H9 (cell line): Measurements from ENCODE around the gene HPCAL4. TPM values are rescaled to one million over a fixed set of nuclear protein-coding genes. Genes with fewer than 3 reads are reported as not detected.

Experiments used
- DNase-seq: peaks from one replicate; pipeline ENCODE4 v3.0.0-alpha.2; 2017
- H2AFZ ChIP-seq: one replicate; pipeline ENCODE4 v1.6.1; 2013; ENCODE audit warnings: mild to moderate bottlenecking, low read length, control low read depth, moderate library complexity
- H2AK5ac ChIP-seq: 2 replicates; pipeline ENCODE4 v1.6.1; 2013; ENCODE audit warnings: low read length, control low read depth, mixed read lengths; ENCODE audit not compliant: insufficient read length
- H2BK120ac ChIP-seq: one replicate; pipeline ENCODE4 v1.6.1; 2013; ENCODE audit warnings: low read depth, mild to moderate bottlenecking, low read length, control low read depth, inconsistent platforms; ENCODE audit not compliant: poor library complexity, severe bottlenecking
- H2BK12ac ChIP-seq: 2 replicates; pipeline ENCODE4 v1.6.1; 2013; ENCODE audit warnings: low read length, control low read depth, mixed read lengths, low read depth; ENCODE audit not compliant: insufficient read length
- H2BK15ac ChIP-seq: 2 replicates; pipeline ENCODE4 v1.6.1; 2013; ENCODE audit warnings: low read depth, low read length, control low read depth
- H2BK20ac ChIP-seq: one replicate; pipeline ENCODE4 v1.6.1; 2013; ENCODE audit warnings: low read depth, mild to moderate bottlenecking, low read length, control low read depth, inconsistent platforms; ENCODE audit not compliant: poor library complexity, severe bottlenecking
- H2BK5ac ChIP-seq: 2 replicates; pipeline ENCODE4 v1.6.1; 2013; ENCODE audit warnings: low read length, control low read depth, mixed read lengths; ENCODE audit not compliant: insufficient read length
- H3K14ac ChIP-seq: 2 replicates; pipeline ENCODE4 v1.6.1; 2013; ENCODE audit warnings: low read length, control low read depth; ENCODE audit not compliant: insufficient read depth
- H3K18ac ChIP-seq: 2 replicates; pipeline ENCODE4 v1.6.1; 2013; ENCODE audit warnings: low read depth, mild to moderate bottlenecking, mixed read lengths, low read length, control low read depth; ENCODE audit not compliant: insufficient read length
- H3K23ac ChIP-seq: 2 replicates; pipeline ENCODE4 v1.6.1; 2013; ENCODE audit warnings: low read length, control low read depth, mixed read lengths, low read depth; ENCODE audit not compliant: insufficient read length
- H3K23me2 ChIP-seq: 2 replicates; pipeline ENCODE4 v1.6.1; 2013; ENCODE audit warnings: low read depth, mild to moderate bottlenecking, mixed read lengths, low read length, control low read depth; ENCODE audit not compliant: insufficient read length, poor library complexity, severe bottlenecking
- H3K27ac ChIP-seq: 2 replicates; pipeline ENCODE4 v1.5.1; 2013; ENCODE audit warnings: low read length, control low read depth, mixed read lengths, low read depth; ENCODE audit not compliant: insufficient read length
- H3K27me3 ChIP-seq: 2 replicates; pipeline ENCODE4 v1.6.1; 2013; ENCODE audit warnings: low read length, control low read depth, inconsistent platforms; ENCODE audit not compliant: insufficient read depth
- H3K4ac ChIP-seq: 2 replicates; pipeline ENCODE4 v1.6.1; 2013; ENCODE audit warnings: low read depth, mild to moderate bottlenecking, control low read depth, inconsistent platforms, low read length, moderate library complexity
- H3K4me1 ChIP-seq: 2 replicates; pipeline ENCODE4 v1.6.1; 2013; ENCODE audit warnings: low read length, control low read depth, inconsistent platforms; ENCODE audit not compliant: insufficient read depth
- H3K4me2 ChIP-seq: 2 replicates; pipeline ENCODE4 v1.6.1; 2013; ENCODE audit warnings: low read length, control low read depth, mixed read lengths; ENCODE audit not compliant: insufficient read length, insufficient read depth
- H3K56ac ChIP-seq: 2 replicates; pipeline ENCODE4 v1.6.1; 2013; ENCODE audit warnings: low read depth, mild to moderate bottlenecking, mixed read lengths, low read length, control low read depth; ENCODE audit not compliant: insufficient read length
- H3K79me1 ChIP-seq: 2 replicates; pipeline ENCODE4 v1.6.1; 2013; ENCODE audit warnings: low read depth, mild to moderate bottlenecking, moderate library complexity, low read length, control low read depth, inconsistent platforms; ENCODE audit not compliant: insufficient read depth, poor library complexity, severe bottlenecking
- H3K79me2 ChIP-seq: 2 replicates; pipeline ENCODE4 v1.6.1; 2013; ENCODE audit warnings: low read length, control low read depth, inconsistent platforms; ENCODE audit not compliant: insufficient read depth
- H3K9ac ChIP-seq: 2 replicates; pipeline ENCODE4 v1.6.1; 2013; ENCODE audit warnings: low read length, control low read depth, mixed read lengths; ENCODE audit not compliant: insufficient read length; ENCODE audit errors: extremely low read depth
- H3K9me3 ChIP-seq: one replicate; pipeline ENCODE4 v1.6.1; 2013; ENCODE audit warnings: low read depth, low read length, inconsistent platforms; ENCODE audit not compliant: control insufficient read depth
- H3T11ph ChIP-seq: one replicate; pipeline ENCODE4 v1.6.1; 2013; ENCODE audit warnings: mild to moderate bottlenecking, low read length, control low read depth, inconsistent platforms
- H4K20me1 ChIP-seq: one replicate; pipeline ENCODE4 v1.6.1; 2013; ENCODE audit not compliant: control insufficient read depth, insufficient read length, insufficient read depth
- H4K5ac ChIP-seq: 2 replicates; pipeline ENCODE4 v1.6.1; 2013; ENCODE audit warnings: low read depth, mild to moderate bottlenecking, mixed read lengths, low read length, control low read depth; ENCODE audit not compliant: insufficient read length
- H4K8ac ChIP-seq: replicated peaks from 2 replicates; pipeline ENCODE4 v1.6.1; 2013; ENCODE audit warnings: low read length, control low read depth, mixed read lengths, low read depth; ENCODE audit not compliant: insufficient read length
- H4K91ac ChIP-seq: 2 replicates; pipeline ENCODE4 v1.6.1; 2013; ENCODE audit warnings: low read depth, mild to moderate bottlenecking, moderate library complexity, mixed read lengths, low read length, control low read depth; ENCODE audit not compliant: insufficient read length
- H3K27ac Mint-ChIP-seq, 3 experiments: 2 replicates in 2 of 3; 3 replicates in 1 of 3; pipeline ENCODE4 v1.8.0; 2020 to 2021; ENCODE audit warnings: mixed read lengths in 3 of 3, mild to moderate bottlenecking in 1 of 3, moderate library complexity in 1 of 3
- H3K27me3 Mint-ChIP-seq: 2 replicates; pipeline ENCODE4 v1.8.0; 2021; ENCODE audit warnings: low read depth, mild to moderate bottlenecking, moderate library complexity, mixed read lengths
- H3K36me3 Mint-ChIP-seq, 3 experiments: 2 replicates in 2 of 3; 3 replicates in 1 of 3; pipeline ENCODE4 v1.8.0; 2020 to 2021; ENCODE audit warnings: low read depth in 3 of 3, mixed read lengths in 3 of 3; ENCODE audit not compliant: insufficient read depth in 1 of 3
- H3K4me1 Mint-ChIP-seq, 2 experiments: 2 replicates each; pipeline ENCODE4 v1.8.0; 2020; ENCODE audit warnings: mixed read lengths in 2 of 2
- H3K4me3 Mint-ChIP-seq, 2 experiments: 2 replicates in 1 of 2; 3 replicates in 1 of 2; pipeline ENCODE4 v1.8.0; 2020 to 2021; ENCODE audit warnings: mild to moderate bottlenecking in 2 of 2, mixed read lengths in 2 of 2, moderate library complexity in 1 of 2
- H3K9me3 Mint-ChIP-seq, 2 experiments: 2 replicates in 1 of 2; 3 replicates in 1 of 2; pipeline ENCODE4 v1.8.0; 2020; ENCODE audit warnings: mild to moderate bottlenecking in 2 of 2, mixed read lengths in 2 of 2, moderate library complexity in 1 of 2
- WGBS: extraction: QIAGEN DNeasy Blood & Tissue Kit; methylation state at CpG from one replicate; pipeline ENCODE4 v1.1.7; 2013; ENCODE audit warnings: missing lambda C conversion rate, low lambda C conversion rate, mixed read lengths; ENCODE audit not compliant: insufficient read length; ENCODE audit errors: extremely low coverage; 5-methylcytosine and 5-hydroxymethylcytosine counted together
- total RNA-seq: library from RNA; stranded (reverse); gene quantifications from 2 replicates; pipeline ENCODE4 v1.2.1, GENCODE V29; 2021
- TF ChIP-seq, protein P1 (sequence below): fragments of 200-600 bp; sonication (generic); conservative IDR thresholded peaks from 3 replicates; pipeline ENCODE4 v1.8.0; 2021; ENCODE audit warnings: antibody characterized with exemption, mild to moderate bottlenecking

Gene HPCAL4
- total RNA-seq, 1 experiment from 2014 or later: 0.15 TPM

DNA sequence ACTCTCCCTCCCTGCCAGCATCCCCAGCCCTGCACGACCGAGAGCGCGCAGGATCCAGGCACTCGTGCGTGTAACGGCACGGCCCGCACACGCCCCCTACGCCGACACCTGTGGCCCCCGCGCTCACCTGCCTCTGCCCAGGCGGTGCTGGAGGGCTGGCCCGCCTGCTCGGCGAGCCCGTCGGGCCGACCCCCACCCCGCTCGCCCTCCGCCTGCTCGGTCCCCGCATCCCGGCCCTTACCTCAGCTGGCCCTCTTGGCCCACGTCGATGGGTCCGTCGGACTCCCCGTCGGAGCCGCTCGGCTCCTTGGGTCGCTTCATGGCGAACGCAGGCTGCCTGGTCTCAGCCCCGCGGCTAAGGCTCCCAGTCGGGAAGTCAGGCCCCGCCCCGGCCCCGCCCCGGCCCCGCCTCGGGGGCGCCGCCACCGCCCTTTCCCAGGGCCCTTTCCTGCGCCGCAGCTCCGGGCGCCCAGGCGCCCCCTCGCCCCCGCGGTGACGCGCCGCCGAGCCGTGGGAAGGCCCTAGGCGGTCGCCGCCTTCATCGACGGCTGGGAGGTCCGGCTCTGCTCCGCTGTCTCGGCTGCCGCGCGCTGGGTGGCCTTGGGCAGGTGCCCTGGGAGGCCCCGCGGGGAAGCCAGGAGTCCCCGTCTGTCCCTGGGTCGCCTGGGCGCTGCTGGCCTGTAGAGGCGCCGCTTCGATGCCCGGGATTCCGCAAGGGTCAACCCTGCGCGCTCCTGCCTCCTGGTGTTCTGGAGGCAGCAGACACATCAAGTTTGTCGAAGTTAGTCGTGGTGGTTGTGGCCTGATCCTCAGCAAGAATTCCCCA is 51.7 kb downstream of the HPCAL4 start, which contains the start of gene HEYL:
TSS of gene HEYL (minus strand) at position 339 of the 826 bp plus-strand sequence. CDS start at position 321, 18 bp downstream.
- H3K27me3 Mint-ChIP-seq: peaks cover 93% of the 10 kb centered on the region
- peak; percentile 92 for DNase-seq
- Histone ChIP-seq H2BK5ac (no peak within 1 kb of the TSS), H2BK20ac (no peak within 1 kb of the TSS), H3K23ac (no peak within 1 kb of the TSS), H3K27ac (no peak within 1 kb of the TSS), H4K8ac (no peak within 1 kb of the TSS), H3K79me2 (no peaks in the 10 kb centered on the region), H3K4me2 (peak within 1 kb of the TSS; percentile 22), H2BK12ac (no peak within 1 kb of the TSS), H4K91ac (no peak within 1 kb of the TSS), H4K5ac (no peak within 1 kb of the TSS), H3K79me1 (no peaks in the 10 kb centered on the region), H3T11ph (no peak within 1 kb of the TSS), H2AK5ac (no peak within 1 kb of the TSS), H3K9me3 (no peaks in the 10 kb centered on the region), H3K14ac (no peak within 1 kb of the TSS), H3K56ac (no peak within 1 kb of the TSS), H2BK15ac (no peak within 1 kb of the TSS; the same call in 1 of the 2 replicates), H3K18ac (no peak within 1 kb of the TSS), H3K4me1 (no peaks in the 10 kb centered on the region; the same call in 1 of the 2 replicates), H3K9ac (no peak within 1 kb of the TSS), H4K20me1 (no peaks in the 10 kb centered on the region), H3K4ac (no peak within 1 kb of the TSS), H3K27me3 (peaks cover 10% of the 10 kb centered on the region; the same call in 1 of the 2 replicates), H2AFZ (no peak within 1 kb of the TSS), H3K23me2 (no peaks in the 10 kb centered on the region), H2BK120ac (no peak within 1 kb of the TSS)
- no CpG with 5 or more reads among the region's 88 CpGs for WGBS
- no peaks in the 10 kb centered on the region for H3K36me3 Mint-ChIP-seq
- peak within 1 kb of the TSS; percentile 65 to 85 for H3K4me3 Mint-ChIP-seq
- peaks cover 16 to 17% of the 10 kb centered on the region in 2 experiments for H3K4me1 Mint-ChIP-seq
- TF ChIP-seq, protein P1, sequence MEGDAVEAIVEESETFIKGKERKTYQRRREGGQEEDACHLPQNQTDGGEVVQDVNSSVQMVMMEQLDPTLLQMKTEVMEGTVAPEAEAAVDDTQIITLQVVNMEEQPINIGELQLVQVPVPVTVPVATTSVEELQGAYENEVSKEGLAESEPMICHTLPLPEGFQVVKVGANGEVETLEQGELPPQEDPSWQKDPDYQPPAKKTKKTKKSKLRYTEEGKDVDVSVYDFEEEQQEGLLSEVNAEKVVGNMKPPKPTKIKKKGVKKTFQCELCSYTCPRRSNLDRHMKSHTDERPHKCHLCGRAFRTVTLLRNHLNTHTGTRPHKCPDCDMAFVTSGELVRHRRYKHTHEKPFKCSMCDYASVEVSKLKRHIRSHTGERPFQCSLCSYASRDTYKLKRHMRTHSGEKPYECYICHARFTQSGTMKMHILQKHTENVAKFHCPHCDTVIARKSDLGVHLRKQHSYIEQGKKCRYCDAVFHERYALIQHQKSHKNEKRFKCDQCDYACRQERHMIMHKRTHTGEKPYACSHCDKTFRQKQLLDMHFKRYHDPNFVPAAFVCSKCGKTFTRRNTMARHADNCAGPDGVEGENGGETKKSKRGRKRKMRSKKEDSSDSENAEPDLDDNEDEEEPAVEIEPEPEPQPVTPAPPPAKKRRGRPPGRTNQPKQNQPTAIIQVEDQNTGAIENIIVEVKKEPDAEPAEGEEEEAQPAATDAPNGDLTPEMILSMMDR: peak; percentile 68
- no peaks in the 10 kb centered on the region for H3K9me3 Mint-ChIP-seq
- no peak within 1 kb of the TSS for H3K27ac Mint-ChIP-seq
